HEK293 (cell line): ENCODE data around the gene NR3C2.

Source experiments
- CTCF ChIA-PET: fragments of 350-600 bp; formaldehyde crosslinking; extraction: SDS; loops from one replicate; lab custom pipeline; 2021; ENCODE audit warnings: antibody characterized with exemption; lab: Yijun Ruan, JAX
- POLR2A ChIA-PET: fragments of 300-600 bp; formaldehyde crosslinking; extraction: SDS; loops from one replicate; lab custom pipeline; 2020; ENCODE audit warnings: antibody characterized with exemption, inconsistent platforms; lab: Yijun Ruan, JAX
- H3K27ac ChIP-seq: fragments of 200-500 bp; sonication (Bioruptor generic); 2 replicates; pipeline ENCODE4 v1.5.1; 2014; ENCODE audit warnings: low read depth, low read length, control low read depth, inconsistent platforms; ENCODE audit errors: extremely low read depth
- H3K36me3 ChIP-seq, 2 experiments: fragments of 200-500 bp in 1 of 2; sonication (Bioruptor generic) in 1 of 2; 1 replicate in 1 of 2; 2 replicates in 1 of 2; pipeline ENCODE4 v1.5.1; 2014 to 2017; ENCODE audit warnings: inconsistent platforms in 2 of 2, low read length in 2 of 2; ENCODE audit not compliant: control insufficient read depth in 2 of 2, insufficient read depth in 1 of 2
- H3K4me1 ChIP-seq: fragments of 200-500 bp; sonication (Bioruptor generic); 2 replicates; pipeline ENCODE4 v1.5.1; 2014; ENCODE audit warnings: mild to moderate bottlenecking, low read length, inconsistent platforms; ENCODE audit not compliant: control insufficient read depth, insufficient read depth
- H3K4me3 ChIP-seq: 2 replicates; pipeline ENCODE4 v1.5.1; 2011; ENCODE audit warnings: low read depth, mild to moderate bottlenecking, control low read depth, low read length, moderate library complexity
- H3K9me3 ChIP-seq: fragments of 200-500 bp; sonication (Bioruptor generic); 2 replicates; pipeline ENCODE4 v1.5.1; 2014; ENCODE audit warnings: low read depth, low read length, inconsistent platforms; ENCODE audit not compliant: control insufficient read depth, insufficient read depth
- GLIS2 ChIP-seq: fragments of 450-650 bp; formaldehyde crosslinking; IDR thresholded peaks from 2 replicates; pipeline ENCODE4 v1.5.1; 2016; ENCODE audit warnings: missing biosample characterization, missing genetic modification characterization
- PRDM2 ChIP-seq: fragments of 450-650 bp; formaldehyde crosslinking; IDR thresholded peaks from 2 replicates; pipeline ENCODE4 v1.5.1; 2016; ENCODE audit warnings: missing biosample characterization, missing genetic modification characterization, borderline replicate concordance
- SP7 ChIP-seq: fragments of 450-650 bp; formaldehyde crosslinking; IDR thresholded peaks from 2 replicates; pipeline ENCODE4 v1.5.1; 2016; ENCODE audit warnings: missing biosample characterization, missing genetic modification characterization
- ZBTB44 ChIP-seq: fragments of 450-650 bp; IDR thresholded peaks from 2 replicates; pipeline ENCODE4 v1.5.1; 2018; ENCODE audit warnings: missing biosample characterization, mild to moderate bottlenecking, missing genetic modification characterization
- ZBTB8A ChIP-seq: fragments of 450-650 bp; formaldehyde crosslinking; IDR thresholded peaks from 2 replicates; pipeline ENCODE4 v1.5.1; 2016; ENCODE audit warnings: missing biosample characterization, missing genetic modification characterization
- ZNF214 ChIP-seq: fragments of 450-650 bp; formaldehyde crosslinking; IDR thresholded peaks from 2 replicates; pipeline ENCODE4 v1.5.1; 2017; ENCODE audit warnings: missing biosample characterization, mild to moderate bottlenecking, missing genetic modification characterization, borderline replicate concordance
- ZNF274 ChIP-seq, 2 experiments: fragments of 200-500 bp in 1 of 2; fragments of 450-650 bp in 1 of 2; sonication (Bioruptor generic) in 1 of 2; formaldehyde crosslinking in 1 of 2; IDR thresholded peaks; 2 replicates each; pipeline versions ENCODE4 v1.5.1 to v1.6.1; 2014 to 2016; ENCODE audit warnings: borderline replicate concordance in 1 of 2, inconsistent platforms in 1 of 2, low read length in 1 of 2, missing biosample characterization in 1 of 2, missing genetic modification characterization in 1 of 2
- ZNF423 ChIP-seq: fragments of 450-650 bp; formaldehyde crosslinking; IDR thresholded peaks from 2 replicates; pipeline ENCODE4 v1.5.1; 2016; ENCODE audit warnings: missing biosample characterization, missing genetic modification characterization
- ZNF501 ChIP-seq: fragments of 450-650 bp; formaldehyde crosslinking; IDR thresholded peaks from 2 replicates; pipeline ENCODE4 v1.5.1; 2016; ENCODE audit warnings: missing biosample characterization, missing genetic modification characterization
- ZNF521 ChIP-seq: fragments of 450-650 bp; formaldehyde crosslinking; IDR thresholded peaks from 2 replicates; pipeline ENCODE4 v1.5.1; 2017; ENCODE audit warnings: missing biosample characterization, mild to moderate bottlenecking, missing genetic modification characterization
- ZNF596 ChIP-seq: fragments of 450-650 bp; IDR thresholded peaks from 2 replicates; pipeline ENCODE4 v1.5.0; 2018; ENCODE audit warnings: missing biosample characterization, mild to moderate bottlenecking, missing genetic modification characterization, moderate library complexity
- ZNF626 ChIP-seq: fragments of 450-650 bp; sonication (Bioruptor Pico); formaldehyde crosslinking; IDR thresholded peaks from 2 replicates; pipeline ENCODE4 v1.5.1; 2018; ENCODE audit warnings: missing biosample characterization, missing genetic modification characterization, inconsistent platforms
- ZNF664 ChIP-seq: fragments of 450-650 bp; formaldehyde crosslinking; IDR thresholded peaks from 2 replicates; pipeline ENCODE4 v1.5.1; 2016; ENCODE audit warnings: missing biosample characterization, missing genetic modification characterization
- ZNF791 ChIP-seq: fragments of 450-650 bp; formaldehyde crosslinking; IDR thresholded peaks from 2 replicates; pipeline ENCODE4 v1.5.1; 2016; ENCODE audit warnings: missing biosample characterization, missing genetic modification characterization

Gene NR3C2

GRCh38 chr4:148436512-148436911 lies 5.7 kb downstream of the NR3C2 start:
- Histone ChIP-seq H3K27ac (no peak overlapping the region), H3K4me3 (no peak overlapping the region), H3K9me3 (no peaks in the 10 kb centered on the region), H3K36me3 (no peaks in the 10 kb centered on the region), H3K4me1 (peaks cover 20% of the 10 kb centered on the region)
- POLR2A ChIA-PET: no interaction called here
- CTCF ChIA-PET: no interaction called here
- TF ChIP-seq ZNF791 (tag by site-specific recombination) (no peak), ZNF626 (tag by site-specific recombination) (no peak), SP7 (no peak), ZNF274 (IDR thresholded peaks at IDR 0.05; ENCODE audit: low read length) (no peak), ZNF274 (tag by site-specific recombination; IDR thresholded peaks at IDR 0.05; ENCODE audit: borderline replicate concordance) (no peak), ZNF596 (tag by site-specific recombination) (no peak), ZNF521 (tag by site-specific recombination) (no peak), GLIS2 (no peak), ZBTB44 (no peak)

GRCh38 chr4:148435654-148436406 lies 6.4 kb downstream of the NR3C2 start:
- ChIA-PET CTCF (interaction anchor here (0.6 kb wide), 1 partner anchor 450 kb away, joined by 3 read pairs; no protein-coding TSS in a partner anchor), POLR2A (no interaction called here)
- Histone ChIP-seq H3K36me3 (no peaks in the 10 kb centered on the region), H3K4me3 (no peak overlapping the region), H3K9me3 (no peaks in the 10 kb centered on the region), H3K27ac (no peak overlapping the region), H3K4me1 (peaks cover 24% of the 10 kb centered on the region)
- TF ChIP-seq ZNF423 (no peak), ZNF501 (tag by site-specific recombination) (no peak), ZNF664 (no peak), ZBTB8A (0 out of 2 replicates have a peak, but pooled peaks have one; percentile 16), PRDM2 (tag by site-specific recombination) (no peak), ZNF214 (tag by site-specific recombination) (no peak)
